HG02759 (cell line): Measurements from ENCODE around the gene AFF2.

ENCODE experiments used
- ATAC-seq: cut with Tn5 transposase; IDR thresholded peaks from one replicate; pipeline ENCODE4 v1.9.1; 2021; ENCODE audit warnings: mild to moderate bottlenecking, moderate library complexity; ENCODE audit not compliant: unreplicated experiment

Gene AFF2

DNA sequence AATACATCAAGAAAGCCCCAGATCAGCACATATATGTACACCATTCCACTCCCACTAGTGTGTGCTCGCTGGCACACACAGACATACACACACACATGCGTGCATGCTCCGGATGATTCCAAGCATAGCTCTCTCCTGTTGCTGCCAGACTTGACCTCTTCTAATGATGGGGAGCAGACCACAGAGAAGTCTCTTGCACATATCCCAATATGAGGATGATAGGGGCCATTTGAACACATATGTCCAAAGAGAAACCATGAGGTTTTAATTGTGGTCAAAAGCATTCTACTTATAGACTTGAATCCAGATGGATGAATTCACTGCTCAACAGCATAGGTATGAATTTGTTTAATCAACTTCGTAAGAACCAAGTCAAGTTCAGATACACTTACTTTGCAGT lies 214.9 kb downstream of the AFF2 start:
- ATAC-seq = no peak

DNA sequence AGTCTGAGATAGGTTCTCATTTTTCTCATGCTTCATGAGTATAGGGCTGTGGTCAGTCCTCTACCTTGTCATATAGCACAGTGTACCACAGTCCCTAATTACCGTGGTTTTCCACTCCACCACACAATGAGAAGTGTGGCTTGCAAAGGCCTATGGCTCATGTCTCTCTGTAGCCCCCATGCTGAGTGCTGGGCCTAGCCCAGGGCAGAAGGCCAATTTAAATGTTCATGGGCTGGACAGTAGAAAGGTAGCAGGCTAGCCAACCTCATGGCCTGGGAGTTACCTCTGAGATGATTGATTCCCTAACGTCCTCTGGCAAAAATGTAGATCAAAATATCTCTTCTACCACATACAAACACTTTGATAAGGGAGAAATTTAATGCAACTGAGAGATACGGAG lies 222.5 kb downstream of the AFF2 start:
- no peak for ATAC-seq

DNA sequence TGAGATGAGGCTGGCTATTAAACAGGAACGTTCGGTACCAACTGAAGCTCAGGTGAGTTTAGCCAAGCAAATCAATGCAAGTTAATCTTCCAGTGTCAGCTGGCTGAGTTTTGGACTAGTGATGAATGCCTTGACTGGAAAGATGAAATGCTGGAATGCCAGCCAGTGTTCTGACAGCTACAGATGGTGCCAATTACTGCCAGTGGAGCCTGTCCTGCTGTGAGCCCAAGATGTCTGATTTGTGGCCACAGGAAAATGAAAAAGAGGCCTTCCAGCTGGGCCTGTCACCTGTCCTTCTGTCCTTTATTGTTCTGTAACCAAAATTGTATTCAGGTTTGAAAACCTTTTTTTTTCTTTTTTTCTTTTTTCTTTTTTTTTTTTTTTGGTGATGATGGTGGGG lies 223.1 kb downstream of the AFF2 start:
- ATAC-seq = no peak

DNA sequence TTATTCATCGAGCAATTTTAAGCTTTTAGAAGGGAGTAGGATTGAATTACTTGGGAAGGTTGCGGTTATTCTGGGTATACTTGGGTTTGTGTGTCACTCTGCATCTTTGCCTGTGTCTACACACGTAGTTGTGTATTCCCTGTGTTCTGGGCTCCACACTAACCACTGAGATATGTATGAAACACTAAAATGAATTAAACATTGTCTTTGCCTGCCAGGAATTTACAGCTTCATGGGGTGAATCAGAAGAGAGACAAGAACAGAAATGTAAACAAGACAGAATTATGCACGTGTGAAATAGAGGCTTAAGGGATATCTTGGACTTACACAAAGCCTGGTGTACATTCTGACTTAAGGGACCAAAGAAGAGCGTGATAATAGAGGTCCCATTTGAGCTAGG lies 228.5 kb downstream of the AFF2 start:
- ATAC-seq = no peak

DNA sequence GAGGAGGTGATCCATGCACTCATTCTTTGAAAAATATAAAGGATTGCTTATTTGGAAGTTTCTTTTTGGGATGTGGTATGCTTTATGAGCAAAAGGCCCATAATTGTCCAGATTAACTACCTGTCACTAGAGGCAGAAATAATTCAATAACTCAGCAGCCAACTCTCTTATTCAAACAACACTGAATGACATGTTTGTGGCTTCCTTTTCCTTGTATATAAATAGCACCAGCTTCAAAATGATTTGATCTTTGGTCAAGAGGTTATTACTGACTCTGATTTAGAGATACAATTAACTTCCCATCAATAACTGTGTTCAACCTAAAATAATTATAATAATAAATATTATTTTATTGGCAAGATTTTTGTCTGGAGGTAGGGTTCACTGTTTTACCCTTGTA lies 232.3 kb downstream of the AFF2 start:
- no peak for ATAC-seq

DNA sequence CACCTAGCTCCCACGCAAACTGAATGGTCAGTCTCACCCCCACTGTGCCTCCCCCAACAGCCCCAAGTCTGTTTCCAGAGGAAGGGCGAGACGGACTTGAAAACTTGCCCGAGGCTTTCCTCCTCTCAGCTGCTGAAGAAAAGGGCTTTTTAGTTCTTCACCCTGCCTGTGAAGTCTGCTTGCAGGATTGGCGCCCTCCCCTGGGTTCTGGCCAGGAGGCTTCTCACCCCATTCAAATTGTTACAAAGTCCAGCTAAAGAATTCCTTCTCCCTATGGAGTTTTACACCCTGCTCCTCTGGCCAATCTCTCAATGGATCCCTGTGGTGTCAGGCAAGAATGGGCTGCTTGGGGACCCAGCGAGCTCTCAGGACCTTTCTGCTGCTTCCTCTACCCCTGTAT lies 241.0 kb downstream of the AFF2 start:
- ATAC-seq = no peak

DNA sequence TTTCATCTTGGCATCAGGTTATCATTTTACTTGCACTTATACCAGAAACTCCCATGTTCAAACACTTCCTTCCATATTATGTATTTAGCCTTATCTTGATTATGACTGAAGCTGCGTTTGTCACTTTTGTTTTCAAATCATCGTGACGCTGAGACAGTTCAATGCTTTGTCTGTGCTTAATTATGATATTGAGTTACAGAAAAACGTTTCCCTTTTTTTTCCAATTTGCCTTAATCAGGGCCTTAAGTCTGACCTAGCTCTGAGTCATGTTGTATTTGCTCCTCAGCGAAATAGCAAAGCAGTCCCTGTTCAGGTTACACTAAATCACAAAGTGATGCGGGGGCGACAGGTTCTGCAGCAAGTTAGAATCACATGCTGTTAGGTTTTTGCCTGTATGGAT lies 254.7 kb downstream of the AFF2 start:
- no peak for ATAC-seq

DNA sequence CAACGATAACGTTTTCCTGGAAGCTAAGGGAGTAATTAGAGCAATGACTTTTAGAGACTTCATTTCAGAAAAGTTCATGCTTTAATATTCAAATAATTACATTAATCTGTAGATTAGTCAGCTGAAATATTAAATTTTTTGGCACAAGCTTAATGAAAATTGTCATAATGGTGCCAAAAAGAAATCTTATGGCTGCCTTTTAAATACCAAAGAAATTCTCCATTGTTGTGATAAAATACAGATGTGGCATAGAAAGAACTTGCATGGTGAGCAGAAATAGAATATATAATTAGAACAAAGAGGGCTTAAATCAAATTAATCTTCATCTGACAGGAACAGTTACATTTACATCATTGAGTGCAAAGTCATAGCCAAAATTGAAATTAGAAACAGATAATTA lies 263.5 kb downstream of the AFF2 start:
- no peak for ATAC-seq

DNA sequence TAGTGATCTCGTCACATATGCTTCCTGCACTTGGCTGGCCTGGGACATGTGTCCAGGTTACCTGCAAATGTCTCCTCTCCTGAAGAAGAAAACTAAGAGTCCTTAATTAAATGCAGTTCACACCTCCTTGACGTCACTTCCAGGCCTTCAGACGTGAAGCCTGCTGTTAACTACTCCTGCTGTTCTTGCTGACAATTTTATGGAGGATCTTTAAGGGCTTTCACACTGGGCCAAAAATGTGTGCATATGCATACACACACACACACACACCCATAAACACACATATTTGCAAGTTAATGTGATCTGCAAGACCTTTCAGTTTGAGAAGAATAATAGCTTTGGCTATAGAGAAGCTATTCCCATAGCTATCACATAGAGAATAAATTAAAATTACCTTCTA lies 267.9 kb downstream of the AFF2 start:
- no peak for ATAC-seq

DNA sequence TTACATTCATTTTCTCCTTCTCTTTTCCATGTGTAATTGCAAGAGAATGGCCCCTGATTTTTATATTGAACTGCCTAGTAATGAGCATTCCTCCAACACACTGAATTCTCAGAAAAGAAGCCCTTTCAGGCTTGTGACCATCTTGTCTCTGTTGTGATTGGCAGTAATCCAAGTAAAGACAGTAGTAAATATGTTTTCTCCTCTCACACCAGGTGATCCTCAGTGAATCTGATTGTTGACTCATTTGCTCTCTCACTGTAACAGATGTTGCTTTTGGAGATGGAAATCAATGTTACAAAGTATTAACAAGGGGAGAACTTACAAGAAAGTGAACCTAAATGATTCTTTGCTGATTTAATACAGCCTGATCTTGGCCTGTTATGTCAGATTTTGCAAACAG lies 271.0 kb downstream of the AFF2 start:
- ATAC-seq = no peak

DNA sequence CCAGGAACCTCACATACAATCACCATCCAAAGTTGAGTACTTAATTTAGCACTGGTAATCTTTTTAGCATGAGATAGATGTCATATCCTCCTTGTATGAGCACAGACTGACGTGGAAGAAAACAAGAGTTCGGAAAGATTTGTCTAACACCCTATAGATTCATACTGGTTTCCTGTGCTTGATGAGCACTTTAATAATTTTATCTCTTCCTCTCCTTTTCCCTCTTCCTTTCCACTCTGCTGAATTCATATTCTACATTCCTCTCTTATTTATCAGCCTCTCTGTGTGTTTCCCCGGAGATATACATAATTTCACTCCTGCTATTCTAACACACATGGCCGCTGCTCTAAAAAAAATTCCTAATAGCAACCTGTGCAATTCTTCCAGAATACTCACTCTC lies 273.9 kb downstream of the AFF2 start:
- no peak for ATAC-seq

DNA sequence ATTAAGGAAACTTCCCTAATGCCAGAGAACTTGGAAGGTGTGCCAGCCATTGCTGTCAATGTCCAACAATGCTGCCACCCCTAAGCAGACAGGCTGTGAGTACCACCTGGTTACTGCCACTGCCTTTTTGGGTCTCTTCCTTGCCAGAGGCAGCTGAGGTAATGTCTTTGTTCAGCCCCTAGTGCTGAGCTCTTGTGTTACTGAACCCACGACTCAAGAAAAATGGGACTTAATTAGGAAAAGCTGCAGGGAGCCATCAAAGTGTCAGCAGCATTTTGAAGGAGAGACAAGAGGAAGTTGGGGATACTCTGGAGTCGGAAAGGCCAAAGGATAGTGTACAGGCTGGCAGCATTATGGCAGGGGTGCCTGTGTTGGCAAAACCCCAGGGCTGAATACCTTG lies 283.7 kb downstream of the AFF2 start:
- no peak for ATAC-seq

DNA sequence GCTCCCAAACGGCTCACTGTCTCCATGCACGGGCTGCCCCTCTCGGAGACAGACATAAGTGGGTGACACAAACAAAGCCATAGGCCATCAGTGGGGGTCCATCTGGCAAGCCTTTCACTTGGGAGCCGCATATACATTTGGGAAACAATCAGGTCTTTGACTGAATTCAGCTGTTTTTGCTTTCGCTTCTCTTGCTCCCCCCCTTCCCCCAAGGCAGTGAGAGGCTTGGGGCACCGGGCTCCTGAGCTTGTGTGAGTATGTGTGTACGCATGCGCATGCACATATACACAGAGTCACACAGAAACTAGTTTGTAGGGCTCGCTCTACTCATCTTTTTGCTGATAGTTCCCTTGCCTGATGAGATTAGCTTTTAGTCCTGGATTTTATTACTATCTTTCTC lies 284.4 kb downstream of the AFF2 start:
- ATAC-seq = no peak

DNA sequence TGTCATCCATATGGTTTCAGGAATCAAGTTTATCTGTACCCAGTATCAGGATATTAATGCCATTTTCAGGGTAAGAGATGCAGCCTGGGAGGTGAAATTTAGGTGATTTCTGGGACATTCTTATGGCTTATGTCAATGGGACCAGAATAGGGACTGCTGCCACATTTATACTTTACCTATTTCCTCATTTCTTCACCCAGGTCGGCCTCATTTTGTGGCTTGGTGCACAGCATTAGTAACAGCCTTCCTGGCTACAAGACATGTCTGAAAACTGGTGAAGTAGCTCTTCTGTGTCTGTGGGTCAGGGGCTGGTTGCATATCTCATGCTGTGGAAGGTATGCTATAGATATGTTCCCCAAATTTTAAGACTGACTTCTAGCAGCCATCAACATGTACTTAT lies 284.8 kb downstream of the AFF2 start:
- no peak for ATAC-seq

DNA sequence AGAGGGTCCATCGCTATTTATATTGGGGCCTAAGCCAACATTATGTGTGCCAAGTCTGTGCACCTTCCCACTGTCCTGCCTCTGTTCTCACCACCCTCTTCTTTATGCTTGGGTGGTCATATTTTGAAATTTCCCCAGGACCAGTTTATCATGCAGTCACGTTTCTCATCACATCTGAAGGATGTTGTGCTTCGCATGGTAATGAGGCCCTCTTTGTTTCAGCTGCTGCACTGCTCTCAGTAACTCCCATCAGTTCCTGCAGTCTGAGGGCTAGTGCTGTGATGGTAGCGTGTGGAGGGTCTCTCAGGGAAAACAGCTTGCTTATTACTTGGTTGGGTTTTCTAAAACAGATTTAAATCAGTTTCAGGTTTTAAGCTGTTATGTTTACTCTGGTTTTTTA lies 288.0 kb downstream of the AFF2 start:
- ATAC-seq = no peak

DNA sequence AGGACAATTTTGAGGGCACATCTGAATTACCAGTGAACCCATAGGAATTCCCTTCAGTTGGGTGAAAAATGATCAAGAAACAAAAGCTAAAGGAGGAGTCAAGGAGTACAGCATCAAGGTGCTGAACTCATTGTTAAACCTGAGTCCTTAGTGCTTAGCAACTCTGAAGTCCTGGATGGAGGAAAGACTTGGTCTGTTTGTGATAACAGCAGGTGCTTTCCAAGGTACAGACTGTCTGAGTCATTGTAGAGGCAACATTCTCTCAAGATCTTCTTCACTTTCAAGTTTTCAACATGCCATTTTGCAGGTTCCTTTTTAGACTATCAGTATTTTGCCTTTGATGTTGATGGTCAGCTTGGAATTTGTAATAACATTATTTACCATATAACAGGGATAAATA lies 293.9 kb downstream of the AFF2 start:
- ATAC-seq = no peak

DNA sequence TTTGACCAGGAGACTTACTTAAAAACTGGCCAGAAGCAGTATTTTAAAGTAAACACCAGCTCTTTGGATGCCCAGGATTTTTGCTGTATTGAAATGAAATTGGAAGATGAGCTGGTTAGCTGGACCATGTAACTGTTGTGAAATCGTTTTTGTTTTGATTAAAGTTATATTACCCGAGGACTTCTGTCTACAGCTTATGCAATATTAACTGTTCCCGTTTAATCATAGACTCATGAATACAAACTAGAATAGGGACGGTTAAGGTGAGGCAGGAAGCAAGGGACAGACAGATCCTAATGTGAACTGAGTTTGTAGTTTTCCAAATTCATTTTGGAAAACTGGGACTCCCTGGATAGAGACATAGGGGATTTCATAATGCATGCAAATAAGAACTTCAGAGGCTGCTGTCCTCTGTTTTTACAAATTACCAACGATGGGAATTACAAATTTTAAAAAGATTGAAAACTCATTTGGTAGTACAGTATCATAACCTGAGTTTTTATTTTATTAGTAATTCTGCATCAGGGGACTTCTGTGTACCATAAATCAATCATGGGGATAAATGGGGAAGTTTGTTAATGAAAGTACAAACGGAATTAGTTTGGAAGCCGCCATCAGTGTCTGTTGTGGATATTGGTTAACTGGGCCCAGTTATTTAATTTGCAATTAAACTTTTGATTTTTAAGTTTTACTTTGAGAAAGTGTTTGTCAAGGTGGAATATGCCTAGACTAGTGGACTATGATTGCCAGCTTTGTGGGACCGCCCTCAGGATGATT lies 304.4 kb downstream of the AFF2 start:
- no peak for ATAC-seq

DNA sequence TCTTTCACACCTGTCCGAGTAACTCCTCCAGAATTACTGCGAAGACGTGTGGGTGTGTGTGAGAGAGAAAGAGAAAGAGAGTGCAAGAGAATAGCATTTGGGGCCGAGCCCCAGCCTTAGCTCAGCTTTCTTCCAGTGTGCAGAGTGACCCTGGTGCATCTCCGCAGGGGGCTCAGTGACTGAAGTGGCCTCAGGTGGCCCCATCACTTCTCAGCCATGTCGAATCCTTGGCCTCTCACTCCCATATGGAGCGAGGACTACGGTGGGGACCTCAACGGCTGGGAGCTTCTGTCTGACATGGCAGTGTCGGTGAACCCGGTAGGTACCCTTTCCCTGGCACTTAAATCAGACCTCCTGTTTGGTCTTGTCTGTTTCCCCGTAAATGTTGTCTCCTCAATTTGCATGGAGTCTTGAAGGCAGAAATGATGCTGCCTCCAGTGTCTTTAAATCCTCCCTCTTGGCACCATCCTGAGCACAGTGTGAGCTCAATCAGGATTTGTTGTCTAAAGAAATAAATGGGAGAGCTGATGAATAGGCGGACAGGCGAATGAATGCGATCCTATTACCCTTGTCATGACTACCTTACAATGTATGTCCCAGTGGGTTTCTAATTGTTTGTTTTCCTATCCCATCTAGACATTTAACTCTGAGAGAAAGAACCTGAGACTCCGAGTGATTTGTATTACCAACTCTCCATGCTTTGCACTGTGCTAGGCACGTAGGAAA lies 305.9 kb downstream of the AFF2 start:
- ATAC-seq = no peak

DNA sequence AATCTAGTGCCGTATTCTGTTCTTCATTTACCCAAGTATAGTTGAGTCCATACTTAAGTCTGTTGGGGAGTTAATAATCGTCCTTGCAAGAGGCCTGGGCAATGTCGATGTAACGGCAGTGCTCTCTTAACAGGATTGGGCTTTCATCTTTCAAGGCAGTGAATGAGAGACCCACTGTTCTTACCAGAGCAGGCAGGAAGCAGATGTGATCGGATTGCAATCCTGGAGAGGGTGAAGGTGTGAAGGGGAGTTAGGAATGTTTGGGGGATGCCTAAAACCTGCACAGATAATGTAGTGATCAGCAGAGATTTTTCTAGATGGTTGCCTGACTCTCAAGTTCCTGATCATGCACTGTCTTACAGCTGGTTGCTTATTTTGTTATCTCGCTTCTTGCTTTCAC lies 308.4 kb downstream of the AFF2 start:
- ATAC-seq = no peak

DNA sequence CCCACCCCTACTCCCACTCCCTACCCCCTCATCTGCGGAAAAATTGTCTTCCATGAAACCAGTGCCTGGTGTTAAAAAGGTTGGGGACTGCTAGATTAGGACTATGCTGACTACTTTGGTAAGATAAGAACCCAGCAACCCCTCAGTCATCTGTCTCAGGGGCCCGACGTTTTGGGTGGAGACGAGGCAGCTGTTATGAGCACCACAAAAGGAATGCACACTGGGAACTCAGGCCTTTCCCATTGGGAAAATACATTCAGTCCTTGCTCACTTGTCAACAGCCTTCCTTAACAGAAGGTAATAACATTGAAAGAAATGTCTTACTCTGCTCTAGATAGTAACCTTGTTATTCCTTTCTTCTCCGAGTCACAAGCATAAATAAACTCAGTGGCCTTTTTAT lies 310.8 kb downstream of the AFF2 start:
- ATAC-seq = no peak

DNA sequence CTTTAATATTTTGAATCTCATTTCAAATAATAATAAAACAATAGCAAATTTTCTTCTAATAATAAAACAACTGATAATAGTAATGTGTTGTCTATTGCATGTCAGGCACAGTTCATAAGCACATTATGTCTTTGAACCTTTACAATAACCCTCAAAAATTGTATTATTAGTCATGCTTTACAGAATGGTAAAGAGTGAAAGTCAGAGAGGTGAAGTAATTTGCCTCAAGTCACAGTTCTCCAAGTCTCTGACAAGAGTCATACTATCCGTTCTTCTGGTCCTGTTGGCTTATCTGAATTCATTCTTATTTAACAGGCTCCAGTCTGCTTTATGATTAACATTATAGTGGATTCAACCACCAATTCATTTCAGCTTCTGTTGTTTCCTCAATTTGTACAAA lies 313.0 kb downstream of the AFF2 start:
- no peak for ATAC-seq

DNA sequence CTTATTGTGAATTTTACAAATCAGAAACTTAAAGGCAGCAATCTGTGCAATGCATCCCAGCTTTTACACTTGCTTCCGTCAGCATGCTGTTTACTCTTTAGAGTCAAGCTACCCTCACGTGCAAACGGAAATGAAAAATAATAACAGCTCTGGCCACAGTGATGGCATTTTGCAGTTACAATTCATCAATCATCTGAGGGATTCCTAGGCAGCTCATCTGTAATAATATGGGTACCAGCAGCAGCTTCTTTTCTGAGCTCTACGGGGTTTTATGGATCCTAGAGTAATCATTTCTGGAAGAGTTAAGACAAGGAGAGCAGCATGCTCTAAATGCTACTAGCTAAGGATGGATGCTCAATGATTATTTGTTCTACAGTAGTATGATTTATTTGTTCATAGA lies 313.6 kb downstream of the AFF2 start:
- no peak for ATAC-seq
